Heart right ventricle (tissue), 16 donors: ENCODE data around the gene LTBR. TPM values are rescaled to one million over a fixed set of nuclear protein-coding genes. Genes with fewer than 3 reads are reported as not detected.

Experiments
- ATAC-seq, 8 donors: fragments of 200-7000 bp; cut with Tn5 transposase; one replicate each; pipeline ENCODE4 v1.9.1; 2020; ENCODE audit warnings: mild to moderate bottlenecking in 8 of 8, moderate library complexity in 8 of 8, moderate number of reproducible peaks in 1 of 8
- DNase-seq, 2 donors: peaks; one replicate each; pipeline ENCODE4 v3.0.0-alpha.2; 2020
- H3K27ac ChIP-seq, 10 donors: fragments of 200-600 bp; sonication (generic) in 2 of 10; one replicate each; pipeline versions ENCODE4 v1.5.0 to v1.8.0; 2020 to 2022; ENCODE audit warnings: mild to moderate bottlenecking in 3 of 10
- H3K27me3 ChIP-seq, 7 donors: fragments of 200-600 bp; one replicate each; pipeline ENCODE4 v1.8.0; 2021 to 2022; ENCODE audit warnings: mild to moderate bottlenecking in 2 of 7
- H3K36me3 ChIP-seq, 9 donors: fragments of 200-600 bp; sonication (generic) in 1 of 9; one replicate each; pipeline versions ENCODE4 v1.5.0 to v1.8.0; 2020 to 2022; ENCODE audit warnings: mild to moderate bottlenecking in 2 of 9
- H3K4me1 ChIP-seq, 9 donors: fragments of 200-600 bp; sonication (generic) in 1 of 9; one replicate each; pipeline versions ENCODE4 v1.5.0 to v1.8.0; 2020 to 2022; ENCODE audit warnings: mild to moderate bottlenecking in 4 of 9
- H3K4me3 ChIP-seq, 10 donors: fragments of 200-600 bp; sonication (generic) in 2 of 10; one replicate each; pipeline versions ENCODE4 v1.5.0 to v1.8.0; 2020 to 2022; ENCODE audit warnings: mild to moderate bottlenecking in 7 of 10, moderate library complexity in 2 of 10
- H3K9me3 ChIP-seq, 11 donors: fragments of 200-600 bp in 10 of 11; sonication (generic) in 2 of 11; one replicate each; pipeline versions ENCODE4 v1.5.0 to v1.8.0; 2013 to 2022; ENCODE audit warnings: mild to moderate bottlenecking in 2 of 11, control low read depth in 1 of 11, moderate library complexity in 1 of 11
- WGBS, 2 donors: extraction: QIAGEN DNeasy Blood & Tissue Kit; methylation state at CpG; one replicate each; pipeline ENCODE4 v1.1.7; 2013; ENCODE audit warnings: inconsistent platforms in 1 of 2; 5-methylcytosine and 5-hydroxymethylcytosine counted together
- intact Hi-C, 10 donors: fragments of 100-400 bp; cut with DNase I; formaldehyde crosslinking; loops; one replicate each; pipeline versions ENCODE4 v1.11.1 to v1.14.2; 2022
- polyA plus RNA-seq, 2 donors: library from polyadenylated mRNA; stranded (reverse); fragments of 200-250 nt; gene quantifications; one replicate each; pipeline ENCODE4 v1.2.3, GENCODE V29; 2013
- total RNA-seq, 10 donors: library from RNA; stranded (reverse); fragmentation: NEBNext Ultra II Directional in 3 of 10; extraction: Animal tissue kit (Norgen Biotek cat#: 25700) in 3 of 10; gene quantifications; one replicate each; pipeline versions ENCODE4 v1.2.1 to v1.2.4, GENCODE V29; 2021 to 2023
- TF ChIP-seq, protein P1 (sequence below), 9 donors: fragments of 200-600 bp; sonication (generic) in 2 of 9; IDR thresholded peaks; one replicate each; pipeline versions ENCODE4 v1.5.0 to v1.8.0; 2021 to 2022; ENCODE audit warnings: antibody characterized with exemption in 9 of 9, mild to moderate bottlenecking in 5 of 9, moderate library complexity in 1 of 9
- donor health status: Arrhythmogenic right ventricular cardiomyopathy.
- donor health status: ischemic (EF 13 %, LVEDD 7.1; RV severe dilation, severe dysfunction).
- donor health status: healthy with polysubstance abuse.
- donor health status: DM: no; HTN: yes; CAD: no.
- donor health status: DM: no; HTN: no; CAD: no.
- donor health status: ischemic (EF 25% LVEDD 6.9; RV normal size, moderate dysfunction).
- donor health status: ischemic (EF 25% LVEDD 5.7; RV mildly dilated, moderate dysfunction).
- donor health status: healthy.
- donor health status: DM: yes; HTN: yes; CAD: no.
- donor health status: Ischemic cardiomyopathy.
- donor health status: ischemic (EF 35%, LVEDD 5.7; RV mildly dilated, moderate dysfunction).
- donor health status: nonischemic (EF 11% LVEDD 7.7; RV severe dilation, severe dysfunction).
- donor health status: DM: yes; HTN: yes; CAD: no.
- donor health status: PGD.
- donor health status: ischemic (EF 29% LVEDD 5.4; RV normal size, mild dysfunction).
- donor health status: nonischemic (EF 23%, LVEDD 6.1; RV moderate dilation, normal function).

LTBR gene
- total and polyA plus RNA-seq, 12 donors: 14.1 to 49.1 (median 26.9) TPM

DNA sequence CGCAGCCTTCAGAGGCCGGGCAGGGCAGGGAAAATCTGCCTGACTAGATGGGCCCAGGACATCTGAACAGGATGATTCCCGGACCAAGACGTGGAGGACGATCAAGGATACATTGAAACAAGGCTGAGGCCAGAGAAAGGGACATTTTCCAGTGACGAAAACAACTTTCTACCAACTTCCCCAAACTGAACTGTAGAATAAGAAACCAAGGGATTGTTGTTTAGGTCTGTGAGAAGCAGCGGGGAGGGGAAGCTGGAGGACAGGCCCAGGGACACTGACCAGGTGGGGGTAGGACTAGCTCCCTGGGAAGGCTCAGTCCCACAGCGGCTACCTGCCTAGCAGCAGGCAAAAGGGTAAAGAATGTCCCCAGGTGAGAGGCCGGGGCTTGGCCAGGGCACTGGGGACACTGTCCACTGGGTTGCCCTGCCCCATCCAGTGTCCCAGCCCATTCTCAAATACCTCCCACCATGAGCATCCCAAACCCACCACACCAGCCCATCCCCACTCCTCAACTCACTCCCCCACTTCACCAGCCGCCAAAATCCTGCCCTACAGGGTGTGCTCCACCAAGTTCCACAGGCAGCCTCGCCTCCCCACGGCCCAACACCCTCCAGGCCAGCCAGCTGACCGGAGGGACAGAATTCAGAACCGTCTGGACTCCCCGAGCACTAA, 43.1 kb upstream of the LTBR start:
- no peaks in the 10 kb centered on the region for H3K9me3 ChIP-seq
- H3K27me3 ChIP-seq: no peaks in the 10 kb centered on the region
- H3K4me3 ChIP-seq: peak overlapping the region; percentile 68 to 99 (median 92)
- peaks cover 32 to 82% (median 72%) of the 10 kb centered on the region in 9 donors for H3K4me1 ChIP-seq
- H3K27ac ChIP-seq: peak overlapping the region; percentile 91 to 100 (median 98)
- TF ChIP-seq, protein P1, sequence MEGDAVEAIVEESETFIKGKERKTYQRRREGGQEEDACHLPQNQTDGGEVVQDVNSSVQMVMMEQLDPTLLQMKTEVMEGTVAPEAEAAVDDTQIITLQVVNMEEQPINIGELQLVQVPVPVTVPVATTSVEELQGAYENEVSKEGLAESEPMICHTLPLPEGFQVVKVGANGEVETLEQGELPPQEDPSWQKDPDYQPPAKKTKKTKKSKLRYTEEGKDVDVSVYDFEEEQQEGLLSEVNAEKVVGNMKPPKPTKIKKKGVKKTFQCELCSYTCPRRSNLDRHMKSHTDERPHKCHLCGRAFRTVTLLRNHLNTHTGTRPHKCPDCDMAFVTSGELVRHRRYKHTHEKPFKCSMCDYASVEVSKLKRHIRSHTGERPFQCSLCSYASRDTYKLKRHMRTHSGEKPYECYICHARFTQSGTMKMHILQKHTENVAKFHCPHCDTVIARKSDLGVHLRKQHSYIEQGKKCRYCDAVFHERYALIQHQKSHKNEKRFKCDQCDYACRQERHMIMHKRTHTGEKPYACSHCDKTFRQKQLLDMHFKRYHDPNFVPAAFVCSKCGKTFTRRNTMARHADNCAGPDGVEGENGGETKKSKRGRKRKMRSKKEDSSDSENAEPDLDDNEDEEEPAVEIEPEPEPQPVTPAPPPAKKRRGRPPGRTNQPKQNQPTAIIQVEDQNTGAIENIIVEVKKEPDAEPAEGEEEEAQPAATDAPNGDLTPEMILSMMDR (IDR thresholded peaks at IDR 0.05): no peak
- peak in 7 of 8 donors; percentile 0 to 11 (median 1) for ATAC-seq
- intact Hi-C loops: loop anchor here in 3 of 10 donors (1.0 to 5.0 kb wide), 3 partner anchors 22 to 196 kb away; no protein-coding TSS in a partner anchor
- no peak for DNase-seq
- H3K36me3 ChIP-seq: peaks cover 0 to 25% (median 0%) of the 10 kb centered on the region in 9 donors
- 10 to 19% methylated on average over 15 of the region's 15 CpGs for WGBS, 2 donors

- peak; percentile 76 to 87 (median 83) for ATAC-seq
- peaks cover 0 to 25% (median 0%) of the 10 kb centered on the region in 9 donors for H3K36me3 ChIP-seq
- intact Hi-C loops: loop anchor here in 3 of 10 donors (1.0 to 5.0 kb wide), 3 partner anchors 22 to 196 kb away; no protein-coding TSS in a partner anchor
- no peaks in the 10 kb centered on the region for H3K27me3 ChIP-seq
- no peaks in the 10 kb centered on the region for H3K9me3 ChIP-seq
- DNase-seq: peak; percentile 62 to 86
- H3K27ac ChIP-seq: peak within 1 kb of the TSS; percentile 91 to 100 (median 98)
- peaks cover 30 to 82% (median 70%) of the 10 kb centered on the region in 9 donors for H3K4me1 ChIP-seq
- peak within 1 kb of the TSS; percentile 68 to 99 (median 92) for H3K4me3 ChIP-seq
- 1 to 2% methylated on average over 21 of the region's 21 CpGs for WGBS, 2 donors
- TF ChIP-seq, protein P1 (IDR thresholded peaks at IDR 0.05): no peak
Observed at GRCh38 chr12:6341417-6342139, 42.4 kb upstream of the LTBR start, which contains the start of gene TNFRSF1A. Gene TNFRSF1A, minus strand, starts transcription at chr12:6342076. Its CDS starts 262 bp downstream, at chr12:6341814.

GRCh38 chr12:6342140-6342889, 41.6 kb upstream of the LTBR start:
- H3K36me3 ChIP-seq: peaks cover 0 to 23% (median 0%) of the 10 kb centered on the region in 9 donors
- DNase-seq (no peak), ATAC-seq (no peak)
- intact Hi-C loops: loop anchor here in 1 of 10 donors (5.0 kb wide), 1 partner anchor 195 kb away; no protein-coding TSS in a partner anchor
- TF ChIP-seq, protein P1 (IDR thresholded peaks at IDR 0.05): no peak
- H3K4me3 ChIP-seq: peak overlapping the region in 9 of 10 donors; percentile 68 to 99 (median 95)
- H3K27me3 ChIP-seq: no peaks in the 10 kb centered on the region
- H3K9me3 ChIP-seq: no peaks in the 10 kb centered on the region
- H3K27ac ChIP-seq: peak overlapping the region; percentile 91 to 100 (median 98)
- WGBS, 2 donors: 39 to 41% methylated on average over 7 of the region's 7 CpGs
- H3K4me1 ChIP-seq: peaks cover 25 to 82% (median 70%) of the 10 kb centered on the region in 9 donors
